HG03469 (cell line): Measurements from ENCODE around the gene TSPEAR.

ENCODE experiments used
- ATAC-seq: cut with Tn5 transposase; IDR thresholded peaks from one replicate; pipeline ENCODE4 v1.9.1; 2021; ENCODE audit warnings: mild to moderate bottlenecking, moderate library complexity, moderate number of reproducible peaks; ENCODE audit not compliant: unreplicated experiment

Gene TSPEAR

GRCh38 chr21:44711327-44712202, at the start of gene TSPEAR:
TSPEAR (minus strand) TSS chr21:44711572; CDS start chr21:44711514, 58 bp downstream.
- ATAC-seq = no peak

- ATAC-seq = no peak
These were observed 49.0 kb upstream of the TSPEAR start for GRCh38 chr21:44760376-44760775.

GRCh38 chr21:44759628-44760285, 48.4 kb upstream of the TSPEAR start:
- no peak for ATAC-seq

- ATAC-seq = no peak
These were observed 47.6 kb upstream of the TSPEAR start for GRCh38 chr21:44758781-44759627.

- no peak for ATAC-seq
These were observed 46.8 kb upstream of the TSPEAR start for GRCh38 chr21:44758141-44758561.

- no peak for ATAC-seq
These were observed 46.4 kb upstream of the TSPEAR start for GRCh38 chr21:44757731-44758130.

- no peak for ATAC-seq
These were observed 45.2 kb upstream of the TSPEAR start for GRCh38 chr21:44756423-44757185.

GRCh38 chr21:44755227-44755626, 43.9 kb upstream of the TSPEAR start:
- no peak for ATAC-seq

GRCh38 chr21:44753357-44753756, 42.0 kb upstream of the TSPEAR start:
- ATAC-seq = no peak

- no peak for ATAC-seq
These were observed 41.4 kb upstream of the TSPEAR start for GRCh38 chr21:44752671-44753235.

- no peak for ATAC-seq
These were observed 40.6 kb upstream of the TSPEAR start for GRCh38 chr21:44751799-44752636.

GRCh38 chr21:44751186-44751798, 39.9 kb upstream of the TSPEAR start:
- no peak for ATAC-seq

GRCh38 chr21:44750675-44751025, 39.3 kb upstream of the TSPEAR start:
- no peak for ATAC-seq

- ATAC-seq = no peak
These were observed 38.6 kb upstream of the TSPEAR start for GRCh38 chr21:44749759-44750674.

- ATAC-seq = no peak
These were observed 37.9 kb upstream of the TSPEAR start for GRCh38 chr21:44749116-44749758.

- no peak for ATAC-seq
These were observed 37.2 kb upstream of the TSPEAR start for GRCh38 chr21:44748621-44749020.

- no peak for ATAC-seq
These were observed 31.2 kb upstream of the TSPEAR start for GRCh38 chr21:44742418-44743153.
